ENCODE data around the gene RAB3IP. TPM values are rescaled to one million over a fixed set of nuclear protein-coding genes. Genes with fewer than 3 reads are reported as not detected.

Gene RAB3IP
- total and polyA plus RNA-seq, 2 of the 4 experiments (the other 2 are of a cell fraction) = 1.5 to 2.7 TPM

DNA sequence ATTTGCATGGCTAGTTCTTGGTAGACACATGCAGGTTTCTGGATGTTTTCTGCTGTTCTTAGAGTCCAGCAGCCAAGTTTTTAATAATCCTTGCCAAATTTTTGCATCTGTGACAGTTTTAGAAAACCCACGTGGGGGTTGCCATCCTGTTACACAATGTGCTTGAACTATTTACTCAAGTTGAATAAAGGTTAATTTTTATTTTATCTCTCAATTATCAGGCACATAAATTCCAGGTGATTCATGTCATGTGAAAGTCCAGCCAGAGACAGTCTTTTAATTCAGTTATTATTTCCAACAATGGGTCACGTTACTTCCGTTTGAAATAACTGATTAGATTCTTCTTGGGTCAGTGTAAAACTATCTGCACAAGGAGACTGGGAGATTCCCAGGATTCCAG, 102.1 kb downstream of the RAB3IP start:
- Histone ChIP-seq H3K4me2 (ENCODE audit: low read depth, low read length) (no peak overlapping the region), H3K27me3 (ENCODE audit: control insufficient read depth, insufficient read depth, low read length) (no peaks in the 10 kb centered on the region), H2BK15ac (ENCODE audit: low read depth, low read length) (no peak overlapping the region), H3K27ac (ENCODE audit: insufficient read depth, low read length) (no peak overlapping the region), H3K23ac (ENCODE audit: low read depth, low read length) (no peak overlapping the region), H3K4me3 (ENCODE audit: insufficient read depth, low read depth, low read length) (no peak overlapping the region), H3K9ac (ENCODE audit: low read depth, low read length) (no peak overlapping the region), H4K20me1 (ENCODE audit: insufficient read depth, low read length) (no peaks in the 10 kb centered on the region), H2AFZ (replicated peaks; ENCODE audit: low read length, poor library complexity) (no peak overlapping the region), H4K8ac (ENCODE audit: low read depth in 2 of 2, low read length in 2 of 2) (no peak overlapping the region), H3K9me3 (ENCODE audit: control insufficient read depth, insufficient read depth, low read length) (no peaks in the 10 kb centered on the region), H3K14ac (replicated peaks; ENCODE audit: low read depth, low read length) (no peak overlapping the region), H2BK5ac (ENCODE audit: low read depth, low read length, poor library complexity, severe bottlenecking) (no peak overlapping the region), H3K79me1 (ENCODE audit: low read depth in 1 of 2, low read length in 2 of 2) (no peaks in the 10 kb centered on the region), H2BK120ac (ENCODE audit: low read depth, low read length) (no peak overlapping the region), H2AK9ac (replicated peaks; ENCODE audit: low read depth, low read length, poor library complexity) (no peak overlapping the region), H3K4me1 (ENCODE audit: control insufficient read depth, insufficient read depth, low read length) (no peaks in the 10 kb centered on the region), H3K56ac (ENCODE audit: extremely low read depth, insufficient read depth, low read length) (no peak overlapping the region), H4K91ac (ENCODE audit: insufficient read depth, low read depth, low read length) (no peak overlapping the region), H2AK5ac (ENCODE audit: low read depth, low read length) (no peak overlapping the region), H3K9me1 (ENCODE audit: insufficient read depth, low read length) (no peaks in the 10 kb centered on the region), H4K5ac (ENCODE audit: low read depth, low read length) (no peak overlapping the region), H3K36me3 (ENCODE audit: control insufficient read depth, insufficient read depth, low read length) (no peaks in the 10 kb centered on the region), H2BK20ac (ENCODE audit: low read depth, low read length) (no peak overlapping the region), H3K4ac (ENCODE audit: low read depth, low read length) (no peak overlapping the region), H3K18ac (ENCODE audit: low read depth, low read length) (no peak overlapping the region)
- BruUV-seq (replicated peaks) = no TSS peak
- WGBS, 2 experiments (ENCODE audit: extremely low coverage in 2 of 2, insufficient read length in 1 of 2) = no CpG with 5 or more reads among the region's 3 CpGs
- intact Hi-C loops (cut with micrococcal nuclease) (no loop called here), in situ Hi-C loops (cut with MboI; ENCODE audit: low sequenced_read_pairs) (no loop called here), dilution Hi-C loops (cut with HindIII; ENCODE audit: low sequenced_read_pairs, unreplicated experiment) (no loop called here)
- DNase-seq (no peak), ATAC-seq (ENCODE audit: low read depth) (no peak)
- POLR2A ChIA-PET (ENCODE audit: unreplicated experiment) = no interaction called here
- CTCF ChIA-PET = no interaction called here
- no peak for TF ChIP-seq FOS (IDR thresholded peaks at IDR 0.05; ENCODE audit: low read depth, low read length)
- TF ChIP-seq BHLHE40 (IDR thresholded peaks at IDR 0.05; ENCODE audit: low read depth, low read length) = no peak
- TF ChIP-seq SMC3 (IDR thresholded peaks at IDR 0.05; ENCODE audit: low read depth, low read length) = no peak
- TF ChIP-seq, protein P1, sequence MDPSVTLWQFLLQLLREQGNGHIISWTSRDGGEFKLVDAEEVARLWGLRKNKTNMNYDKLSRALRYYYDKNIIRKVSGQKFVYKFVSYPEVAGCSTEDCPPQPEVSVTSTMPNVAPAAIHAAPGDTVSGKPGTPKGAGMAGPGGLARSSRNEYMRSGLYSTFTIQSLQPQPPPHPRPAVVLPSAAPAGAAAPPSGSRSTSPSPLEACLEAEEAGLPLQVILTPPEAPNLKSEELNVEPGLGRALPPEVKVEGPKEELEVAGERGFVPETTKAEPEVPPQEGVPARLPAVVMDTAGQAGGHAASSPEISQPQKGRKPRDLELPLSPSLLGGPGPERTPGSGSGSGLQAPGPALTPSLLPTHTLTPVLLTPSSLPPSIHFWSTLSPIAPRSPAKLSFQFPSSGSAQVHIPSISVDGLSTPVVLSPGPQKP (IDR thresholded peaks at IDR 0.05; ENCODE audit: borderline replicate concordance, low read depth, low read length) = no peak
- no peak for TF ChIP-seq MXI1 (IDR thresholded peaks at IDR 0.05; ENCODE audit: borderline replicate concordance, low read depth, low read length)
- TF ChIP-seq NFE2L2 (IDR thresholded peaks at IDR 0.05; ENCODE audit: low read depth, low read length) = no peak
- no peak for TF ChIP-seq RFX5 (IDR thresholded peaks at IDR 0.05; ENCODE audit: low read depth, low read length)
- TF ChIP-seq, protein P2, sequence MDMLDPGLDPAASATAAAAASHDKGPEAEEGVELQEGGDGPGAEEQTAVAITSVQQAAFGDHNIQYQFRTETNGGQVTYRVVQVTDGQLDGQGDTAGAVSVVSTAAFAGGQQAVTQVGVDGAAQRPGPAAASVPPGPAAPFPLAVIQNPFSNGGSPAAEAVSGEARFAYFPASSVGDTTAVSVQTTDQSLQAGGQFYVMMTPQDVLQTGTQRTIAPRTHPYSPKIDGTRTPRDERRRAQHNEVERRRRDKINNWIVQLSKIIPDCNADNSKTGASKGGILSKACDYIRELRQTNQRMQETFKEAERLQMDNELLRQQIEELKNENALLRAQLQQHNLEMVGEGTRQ (IDR thresholded peaks at IDR 0.05; ENCODE audit: low read depth, low read length) = no peak
- no peak for TF ChIP-seq CHD1 (IDR thresholded peaks at IDR 0.05; ENCODE audit: low read depth, low read length)
- no peak for TF ChIP-seq MAFK (IDR thresholded peaks at IDR 0.05; ENCODE audit: low read depth, low read length)
- TF ChIP-seq RAD21 (IDR thresholded peaks at IDR 0.05; ENCODE audit: low read length) = no peak
- no peak for TF ChIP-seq CEBPB (IDR thresholded peaks at IDR 0.05; ENCODE audit: low read depth, low read length)
